SK-N-MC (cell line): Measurements from ENCODE around the gene GFY.

Source experiments
- EZH2 ChIP-seq: fragments of 200-600 bp; sonication (generic); IDR thresholded peaks from one replicate; pipeline ENCODE4 v1.6.1; 2017; ENCODE audit warnings: antibody characterized with exemption
- FOXP2 ChIP-seq: optimal IDR thresholded peaks from 2 replicates; pipeline ENCODE3; 2011; ENCODE audit warnings: mild to moderate bottlenecking, moderate library complexity; ENCODE audit not compliant: insufficient read depth; ENCODE audit errors: extremely low read length, control extremely low read depth
- POLR2AphosphoS5 ChIP-seq: IDR thresholded peaks from 2 replicates; pipeline ENCODE4 v1.6.1; 2012; ENCODE audit warnings: mild to moderate bottlenecking, low read depth, low read length, borderline replicate concordance

DNA sequence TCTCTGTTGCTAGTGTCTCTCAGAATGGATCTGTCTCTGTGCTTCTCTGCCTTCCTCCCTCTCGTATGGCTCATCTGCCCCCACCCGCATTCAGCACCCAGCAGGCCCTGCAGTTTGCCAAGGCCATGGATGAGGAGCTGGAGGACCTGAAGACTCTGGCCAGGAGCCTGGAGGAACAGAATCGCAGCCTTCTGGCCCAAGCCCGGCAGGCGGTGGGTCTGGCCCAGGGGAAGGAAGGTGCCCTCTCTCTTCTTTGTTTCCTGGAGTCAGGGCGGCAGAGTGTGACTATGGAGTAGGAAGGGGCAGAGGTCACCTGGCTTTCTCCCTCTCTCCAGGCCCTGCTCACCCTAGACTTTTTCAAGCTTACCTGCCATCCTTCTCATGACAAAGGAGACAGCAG lies 26.3 kb upstream of the GFY start:
- TF ChIP-seq EZH2, result no peak
- TF ChIP-seq POLR2AphosphoS5, result no peak
- TF ChIP-seq FOXP2, result no peak
